ENCODE measurements around the gene RBM6.
"Not testable (repeated sequence)": the region's sequence is repeated elsewhere in the genome, so short reads cannot be mapped to it uniquely, and the experiment has no call there.

The RBM6 gene

GRCh38 chr3:49912881-49913281 is 27.1 kb upstream of the RBM6 start:
- DNase-seq = peak in 16 of 56 donors; percentile 6 to 51 (median 30)

GRCh38 chr3:49914906-49915305 is 25.0 kb upstream of the RBM6 start:
- no peak for DNase-seq

GRCh38 chr3:49916686-49917085 is 23.3 kb upstream of the RBM6 start:
- no peak for DNase-seq

GRCh38 chr3:49917806-49918590 is 22.0 kb upstream of the RBM6 start:
- DNase-seq = not testable (repeated sequence)

- DNase-seq = no peak
Observed at GRCh38 chr3:49924683-49925082, 15.3 kb upstream of the RBM6 start.

GRCh38 chr3:49925485-49925884 is 14.5 kb upstream of the RBM6 start:
- DNase-seq = no peak

- DNase-seq = no peak
Observed at GRCh38 chr3:49926117-49926728, 13.7 kb upstream of the RBM6 start.

GRCh38 chr3:49927798-49928197 is 12.2 kb upstream of the RBM6 start:
- no peak for DNase-seq

GRCh38 chr3:49928481-49929017 is 11.4 kb upstream of the RBM6 start:
- DNase-seq = no peak

- peak; percentile 31 to 95 (median 86) for DNase-seq
Observed at GRCh38 chr3:49929291-49930167, 10.4 kb upstream of the RBM6 start, which contains the start of gene MON1A. MON1A (minus strand) TSS chr3:49929811; CDS start chr3:49913346, 16,465 bp downstream.

- DNase-seq = no peak
Observed at GRCh38 chr3:49930168-49930690, 9.7 kb upstream of the RBM6 start.

- no peak for DNase-seq
Observed at GRCh38 chr3:49930922-49931321, 9.0 kb upstream of the RBM6 start.

GRCh38 chr3:49932281-49932680 is 7.7 kb upstream of the RBM6 start:
- not testable (repeated sequence) for DNase-seq

- no peak for DNase-seq
Observed at GRCh38 chr3:49937090-49937489, 2.9 kb upstream of the RBM6 start.

- DNase-seq = no peak
Observed at GRCh38 chr3:49940667-49941249, 808 bp downstream of the RBM6 start.

- DNase-seq = no peak
Observed at GRCh38 chr3:49942651-49943050, 2.7 kb downstream of the RBM6 start.

GRCh38 chr3:49952924-49953323 is 13.0 kb downstream of the RBM6 start:
- no peak for DNase-seq

- no peak for DNase-seq
Observed at GRCh38 chr3:49955636-49956035, 15.7 kb downstream of the RBM6 start.

- no peak for DNase-seq
Observed at GRCh38 chr3:49966233-49966942, 26.4 kb downstream of the RBM6 start.

GRCh38 chr3:49967291-49967690 is 27.3 kb downstream of the RBM6 start:
- peak in 1 of 56 donors; percentile 1 for DNase-seq
